LHCN-M2 (cell line): Measurements from ENCODE around the gene FOXN4. TPM values are rescaled to one million over a fixed set of nuclear protein-coding genes. Genes with fewer than 3 reads are reported as not detected.

Source experiments
- total RNA-seq: library from RNA; depleted of rRNA; stranded (reverse); fragments of >200 nt; gene quantifications from 2 replicates; pipeline ENCODE4 v1.2.3, GENCODE V29; 2014; rRNA removed

FOXN4 gene
- total RNA-seq, 1 experiment from 2014 or later = not detected

Other genes starting within 250 kb of the FOXN4 start
- gene ALKBH2, start 215.8 kb downstream of the FOXN4 start, total RNA-seq = 7.5 and 14.8 TPM in 2 replicates
- 76.5 and 87.1 TPM in 2 replicates for gene UNG, start 211.7 kb downstream of the FOXN4 start, total RNA-seq
- gene ACACB, start 192.7 kb downstream of the FOXN4 start, total RNA-seq = 2.2 and 2.3 TPM in 2 replicates
- not detected in 2 replicates for gene MYO1H, start 38.6 kb upstream of the FOXN4 start, total RNA-seq
- 25.7 and 40.1 TPM in 2 replicates for gene KCTD10, start 168.0 kb upstream of the FOXN4 start, total RNA-seq
- gene UBE3B, start 168.3 kb upstream of the FOXN4 start, total RNA-seq = 45.6 and 45.9 TPM in 2 replicates